Stimulated activated CD8-positive, alpha-beta memory T cell treated with anti-CD3 and anti-CD28 coated beads, Interleukin-12 subunit alpha, Interleukin-12 subunit beta, amount 100 ng/mL, for 1 hour (primary cell): ENCODE results near the gene RPN2.

Experiments used
- DNase-seq: peaks from one replicate; pipeline ENCODE4 v3.0.0-alpha.2; 2020; ENCODE audit warnings: low read depth

RPN2 gene

GRCh38 chr20:37185686-37186085 lies 6.6 kb downstream of the RPN2 start:
- no peak for DNase-seq

GRCh38 chr20:37188787-37189186 lies 9.7 kb downstream of the RPN2 start:
- DNase-seq = no peak

GRCh38 chr20:37189416-37190016 lies 10.4 kb downstream of the RPN2 start:
- DNase-seq = no peak

DNA sequence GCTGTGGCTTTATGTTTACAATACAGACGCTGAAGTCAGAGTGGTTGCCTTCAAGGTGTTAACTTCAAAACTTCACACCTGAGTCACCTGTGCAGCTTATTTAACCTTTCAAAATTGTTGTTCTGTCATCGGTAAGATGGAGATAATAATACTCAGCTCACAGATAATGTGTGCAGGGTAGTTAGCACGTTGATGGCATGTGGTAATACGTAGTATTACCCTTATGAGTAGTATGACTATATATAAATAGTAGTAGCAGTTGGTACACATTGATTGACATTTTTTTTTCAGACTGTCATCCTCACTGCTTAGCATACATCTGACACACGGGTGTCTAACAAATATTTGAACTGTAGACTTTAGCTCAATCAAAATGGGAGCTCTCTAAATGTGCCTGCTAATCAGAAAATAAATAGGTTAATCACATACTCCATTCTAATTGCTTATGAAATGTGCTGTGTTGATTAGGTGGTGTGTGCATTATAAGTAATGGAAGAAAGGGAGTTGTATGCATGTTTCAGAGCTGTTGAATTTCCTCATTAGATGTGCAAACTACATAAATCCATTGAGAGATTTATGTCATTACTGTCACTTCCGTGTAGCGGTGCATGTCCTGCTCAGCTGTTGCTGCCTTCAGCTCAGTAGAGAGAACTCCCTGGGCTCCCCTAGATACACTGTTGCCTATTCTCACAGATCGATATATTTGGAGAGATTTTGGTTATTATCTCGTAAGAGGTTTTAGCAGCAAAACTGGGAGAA lies 11.4 kb downstream of the RPN2 start:
- no peak for DNase-seq

GRCh38 chr20:37192137-37192854 lies 13.2 kb downstream of the RPN2 start:
- DNase-seq = peak; percentile 51

DNA sequence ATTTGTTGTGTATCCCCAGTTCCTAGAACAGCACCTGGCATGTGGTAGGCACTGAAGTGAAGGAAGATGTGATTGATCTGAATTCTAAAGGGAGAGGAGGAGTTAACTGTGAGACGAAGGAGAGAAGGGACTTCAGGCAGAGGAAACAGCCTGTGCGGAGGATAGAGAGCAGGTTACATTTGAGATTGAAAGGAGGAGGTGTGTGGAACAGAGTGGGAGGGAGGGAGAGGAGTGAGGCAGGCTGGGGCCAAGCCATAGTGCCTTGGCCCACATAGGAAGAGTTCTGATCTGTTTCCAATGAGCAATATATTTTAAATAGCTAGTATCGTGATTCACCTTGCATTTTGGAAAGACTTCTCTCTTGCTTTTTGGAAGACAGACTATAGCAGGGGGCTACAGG lies 14.1 kb downstream of the RPN2 start:
- no peak for DNase-seq

DNA sequence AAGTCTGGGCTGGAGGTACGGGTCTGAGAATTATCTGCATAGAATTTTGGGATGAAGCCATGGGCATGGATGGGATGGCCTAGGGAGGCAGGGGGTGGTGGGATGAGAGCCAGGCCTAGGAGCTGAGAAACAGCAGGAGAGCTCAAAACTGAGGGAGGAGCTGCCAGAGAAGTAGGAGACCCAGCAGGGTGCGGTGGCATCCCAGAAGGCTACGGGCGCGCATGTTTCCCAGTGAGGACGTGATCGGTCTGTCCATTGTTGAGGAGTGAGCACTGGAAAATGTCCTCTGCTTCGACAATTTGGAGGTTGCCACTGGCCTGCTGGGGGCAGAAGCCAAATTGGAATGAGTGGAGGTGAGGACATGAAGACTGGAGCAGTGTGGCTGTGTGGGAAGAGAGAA lies 14.7 kb downstream of the RPN2 start:
- no peak for DNase-seq

DNA sequence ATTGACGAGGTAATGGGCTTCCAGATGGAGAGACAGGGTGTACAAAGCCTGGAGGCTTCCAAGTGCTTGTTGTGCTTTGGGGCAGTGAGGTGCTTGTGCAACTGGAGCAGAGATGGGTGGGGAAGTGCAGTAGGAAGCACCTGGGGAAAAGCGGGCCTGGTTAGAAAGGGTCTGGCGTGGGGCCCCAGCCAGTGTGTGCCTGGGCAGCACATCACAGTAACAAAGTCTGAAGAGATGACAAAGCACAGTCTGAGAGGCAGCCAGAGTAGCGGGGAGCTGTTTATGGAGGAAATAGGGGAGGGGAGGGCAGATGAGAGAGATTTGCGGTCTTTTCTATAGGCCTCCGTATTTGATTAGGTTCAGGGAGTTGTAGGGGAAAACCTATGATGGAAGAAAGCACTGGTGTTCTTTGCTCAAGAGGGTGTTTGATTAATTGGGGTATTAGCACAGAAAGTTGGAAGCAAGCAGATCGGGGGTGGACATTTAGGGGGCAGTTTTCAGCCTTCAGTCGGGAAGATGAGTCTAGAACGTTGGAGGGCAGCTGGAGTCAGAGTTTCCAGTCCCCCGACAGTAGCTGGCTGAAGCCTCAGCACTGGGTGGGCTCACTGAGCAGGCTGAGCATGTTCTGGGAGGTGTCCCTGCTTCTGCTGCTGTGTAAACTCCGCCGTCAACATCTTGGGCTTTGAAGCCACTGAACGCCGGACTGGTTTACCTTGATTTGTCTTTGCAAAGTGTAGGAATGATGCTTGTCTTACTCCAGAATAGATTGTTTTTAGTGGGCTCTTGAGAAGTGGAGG lies 15.7 kb downstream of the RPN2 start:
- DNase-seq = no peak

DNA sequence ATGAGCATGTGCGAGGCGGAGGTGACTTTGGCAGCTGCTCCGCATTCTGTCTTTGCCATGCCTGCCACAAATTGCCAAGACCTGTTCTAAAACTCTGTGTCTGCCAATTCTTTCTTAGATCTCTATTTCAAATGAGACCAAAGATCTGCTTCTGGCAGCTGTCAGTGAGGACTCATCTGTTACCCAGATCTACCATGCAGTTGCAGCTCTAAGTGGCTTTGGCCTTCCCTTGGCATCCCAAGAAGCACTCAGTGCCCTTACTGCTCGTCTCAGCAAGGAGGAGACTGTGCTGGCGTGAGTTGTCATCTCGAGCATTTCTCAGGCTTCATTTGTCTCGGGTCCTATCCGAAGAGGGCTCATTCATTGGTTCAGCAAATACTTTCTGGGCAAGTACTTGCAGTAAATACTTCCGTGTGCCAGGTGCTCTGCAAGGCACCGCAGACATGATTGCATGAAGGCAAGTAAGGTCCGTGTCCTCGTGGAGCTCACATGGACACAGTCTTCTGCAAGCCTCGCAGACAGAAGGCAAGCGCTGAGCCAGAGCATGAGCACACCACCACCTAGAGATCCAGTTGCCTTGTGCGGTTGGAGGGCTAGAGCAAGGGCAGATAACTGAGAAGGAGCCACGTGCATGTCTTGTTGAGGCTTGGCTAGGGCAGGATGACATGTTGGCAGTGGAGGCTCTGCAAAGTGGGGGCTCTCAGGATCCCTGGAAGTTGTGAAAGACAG lies 20.0 kb downstream of the RPN2 start:
- DNase-seq = no peak

- DNase-seq = no peak
These were observed 21.2 kb downstream of the RPN2 start for GRCh38 chr20:37200376-37200775.

DNA sequence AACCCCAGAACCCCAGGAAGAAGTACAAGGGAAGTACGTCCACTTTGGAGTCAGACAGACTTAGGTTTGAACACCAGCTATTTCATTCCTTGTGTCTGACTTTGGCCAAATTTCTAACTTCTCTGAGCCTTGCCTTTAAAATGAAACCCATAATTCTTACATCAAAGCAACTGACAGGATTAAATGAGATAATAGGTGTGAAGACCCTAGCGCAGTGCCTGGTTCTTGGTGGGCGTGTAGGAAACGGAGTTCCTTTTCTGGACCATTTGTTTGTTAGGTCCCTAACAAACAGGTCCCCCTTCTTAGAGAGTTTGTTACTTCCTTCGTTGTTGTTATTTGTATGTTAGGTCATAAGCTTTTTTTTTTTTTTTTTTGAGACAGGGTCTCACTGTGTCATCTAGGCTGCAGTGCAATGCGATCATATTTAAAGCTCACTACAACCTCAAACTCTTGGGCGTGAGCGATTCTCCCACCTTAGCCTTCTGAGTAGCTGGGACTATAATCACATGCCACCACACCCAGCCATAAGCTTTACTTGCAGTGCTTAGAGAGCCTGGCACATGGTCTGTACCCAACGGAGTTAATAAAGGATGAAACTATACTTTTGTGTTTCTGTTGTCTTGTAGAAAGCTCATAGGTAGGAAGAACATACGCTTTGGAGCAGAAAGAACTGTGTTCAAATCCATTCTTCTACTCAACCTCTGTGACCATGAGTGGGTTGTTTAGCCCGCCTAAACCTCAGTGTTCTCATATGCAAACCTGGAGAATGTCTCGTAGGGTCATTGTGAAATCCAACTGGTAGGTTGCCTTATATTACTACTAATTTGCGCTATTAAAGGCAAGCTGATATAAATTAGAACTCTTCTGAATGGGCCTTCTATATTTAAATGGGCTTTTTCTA lies 22.0 kb downstream of the RPN2 start:
- no peak for DNase-seq

GRCh38 chr20:37201827-37202162 lies 22.7 kb downstream of the RPN2 start:
- no peak for DNase-seq

- DNase-seq = no peak
These were observed 23.3 kb downstream of the RPN2 start for GRCh38 chr20:37202267-37202943.

DNA sequence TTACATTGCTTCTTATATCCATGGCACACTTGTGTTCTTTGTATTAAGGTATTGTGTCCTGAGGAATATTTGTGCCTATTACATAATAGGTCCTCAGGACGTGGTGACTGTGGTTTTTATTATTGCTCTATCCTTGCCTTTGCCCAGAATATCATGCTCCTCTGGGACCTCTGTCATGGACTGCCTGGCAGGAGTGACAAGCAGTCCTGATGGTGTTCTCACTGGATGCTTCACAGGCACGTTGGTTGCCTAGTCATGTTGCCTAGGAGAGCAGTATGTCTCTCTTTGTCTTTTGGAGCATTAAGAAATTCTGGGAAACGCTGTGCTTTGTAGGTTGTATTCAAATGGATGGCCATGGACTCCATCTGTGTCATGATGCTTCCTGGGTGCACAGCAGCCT lies 24.9 kb downstream of the RPN2 start:
- DNase-seq = no peak

DNA sequence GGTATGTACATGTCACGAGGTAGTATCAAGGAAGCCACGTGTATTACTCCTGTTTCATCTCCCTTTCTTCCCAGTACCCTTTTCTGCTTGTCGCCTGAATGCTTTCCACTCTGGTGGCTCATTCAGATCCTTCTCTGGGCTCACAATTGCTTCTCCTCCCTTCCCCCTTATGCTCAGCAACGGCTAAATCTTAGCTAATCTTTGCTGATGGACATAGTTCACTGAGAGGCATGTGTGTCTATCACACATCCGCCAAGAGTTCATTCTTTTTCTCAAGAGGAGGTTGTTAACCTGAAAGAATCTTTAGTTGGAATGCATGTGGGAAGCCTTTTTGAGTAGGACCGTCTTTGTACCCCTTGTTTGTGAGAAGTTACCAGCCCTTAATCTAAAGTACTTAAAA lies 26.0 kb downstream of the RPN2 start:
- DNase-seq = no peak

- no peak for DNase-seq
These were observed 26.7 kb downstream of the RPN2 start for GRCh38 chr20:37205794-37206193.

DNA sequence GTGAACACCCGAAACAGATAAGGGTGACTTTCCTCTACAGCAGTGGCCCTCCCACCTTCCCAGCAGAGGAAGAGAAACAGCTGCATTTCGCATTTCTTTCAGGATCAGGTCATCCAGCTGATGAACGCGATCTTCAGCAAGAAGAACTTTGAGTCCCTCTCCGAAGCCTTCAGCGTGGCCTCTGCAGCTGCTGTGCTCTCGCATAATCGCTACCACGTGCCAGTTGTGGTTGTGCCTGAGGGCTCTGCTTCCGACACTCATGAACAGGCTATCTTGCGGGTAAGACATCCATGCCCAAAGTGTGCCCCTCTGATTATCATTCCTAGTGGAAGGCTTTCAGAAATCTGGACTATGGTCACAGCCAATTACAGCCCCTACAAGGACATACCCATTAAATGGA lies 28.0 kb downstream of the RPN2 start:
- DNase-seq = no peak

- DNase-seq = no peak
These were observed 30.1 kb downstream of the RPN2 start for GRCh38 chr20:37209193-37209592.

- no peak for DNase-seq
These were observed 30.7 kb downstream of the RPN2 start for GRCh38 chr20:37209661-37210314.

- DNase-seq = no peak
These were observed 39.3 kb downstream of the RPN2 start for GRCh38 chr20:37218441-37218840.
